ENCODE results near the gene TAS2R42.

Gene TAS2R42

DNA sequence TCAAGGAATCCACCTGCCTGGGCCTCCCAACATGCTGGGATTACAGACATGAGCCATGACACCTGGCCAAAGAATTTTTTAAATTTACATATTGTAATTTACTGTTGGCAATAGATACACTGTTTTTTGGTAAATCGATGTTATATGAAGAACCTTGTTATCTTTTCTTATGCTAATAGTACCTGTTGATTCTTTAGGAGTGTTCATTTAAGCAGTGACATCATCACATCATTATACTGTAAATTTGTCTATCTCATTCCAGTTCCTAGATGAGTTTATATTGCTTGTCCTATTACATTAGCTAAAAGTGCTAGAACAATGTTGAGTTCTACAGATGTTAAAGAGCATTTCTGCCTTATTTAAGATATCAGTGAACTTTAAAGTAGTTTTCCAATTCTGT is 39.3 kb downstream of the TAS2R42 start:
- no peak for DNase-seq (ENCODE audit: low read depth, low spot score)

DNA sequence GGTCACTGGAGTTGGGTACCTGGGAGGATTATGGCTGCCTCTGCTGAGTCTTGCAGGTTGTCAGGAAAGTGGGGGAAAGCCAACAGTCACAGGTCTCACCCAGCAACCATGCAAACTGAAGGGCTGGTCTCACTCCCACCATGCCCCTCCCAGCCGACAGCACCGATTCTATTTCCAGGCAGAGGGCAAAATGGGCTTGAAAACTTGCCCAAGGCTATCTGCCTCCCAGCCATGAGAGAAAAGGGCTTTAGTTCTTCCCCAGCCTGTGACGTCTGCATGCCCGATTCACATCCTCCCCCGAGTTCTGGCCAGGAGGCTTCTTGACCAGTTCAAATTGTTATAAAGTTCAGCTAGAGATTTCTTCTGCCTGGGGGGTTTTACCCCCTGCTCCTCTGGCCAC is 42.4 kb downstream of the TAS2R42 start:
- no peak for DNase-seq (ENCODE audit: low read depth, low spot score)

DNA sequence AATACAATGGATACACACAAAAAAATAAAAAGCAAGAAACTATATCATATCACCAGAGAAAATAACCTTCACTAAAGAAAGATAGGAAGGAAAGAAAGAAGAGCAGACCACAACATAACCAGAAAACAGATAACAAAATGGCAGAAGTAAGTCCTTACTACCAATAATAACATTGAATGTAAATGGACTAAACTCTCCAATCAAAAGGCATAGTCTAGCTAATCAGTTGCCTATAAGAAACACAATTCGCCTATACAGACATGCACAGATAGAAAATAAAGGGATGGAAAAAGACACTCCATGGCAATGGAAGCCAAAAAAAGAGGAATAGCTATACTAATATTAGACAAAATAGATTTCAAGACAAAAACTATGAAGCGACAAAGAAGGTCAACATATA is 43.4 kb downstream of the TAS2R42 start:
- no peak for DNase-seq (ENCODE audit: low read depth, low spot score)

DNA sequence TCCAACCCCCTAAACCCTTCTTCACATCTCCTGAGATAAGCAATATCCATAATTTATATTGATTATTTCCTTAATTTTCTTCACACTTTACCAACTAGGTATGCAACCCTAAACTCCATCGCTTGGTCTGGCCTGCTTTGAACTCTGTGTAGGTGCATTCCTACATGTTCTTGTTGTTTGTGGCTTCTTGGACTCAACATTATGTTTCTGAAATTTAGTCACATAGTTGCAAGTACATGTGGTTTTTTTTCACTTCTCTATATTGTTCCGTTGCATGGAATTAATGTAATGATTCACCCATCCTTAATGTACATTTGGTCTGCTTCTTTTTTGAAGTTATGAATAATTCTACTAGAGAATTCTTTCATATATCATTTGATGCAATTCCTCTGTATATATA is 50.7 kb downstream of the TAS2R42 start:
- no peak for DNase-seq (ENCODE audit: low read depth, low spot score)
